Activated B cell treated with CpG ODN at 0.5 μM for 24 hours (primary cell): Measurements from ENCODE around the gene MICOS13. TPM values are rescaled to one million over a fixed set of nuclear protein-coding genes. Genes with fewer than 3 reads are reported as not detected.

Experiments used
- ATAC-seq: fragments of 200-7000 bp; cut with Tn5 transposase; one replicate; pipeline ENCODE4 v1.10.0; 2021; ENCODE audit warnings: low read depth, mild to moderate bottlenecking, moderate library complexity
- CTCF ChIA-PET: fragments of 350-600 bp; sonication (Branson Sonifier 250); formaldehyde crosslinking; loops from one replicate; lab custom pipeline; 2021; ENCODE audit warnings: antibody characterized with exemption; lab: Charles Lee
- POLR2A ChIA-PET: fragments of 350-600 bp; sonication (Branson Sonifier 250); formaldehyde crosslinking; loops from one replicate; lab custom pipeline; 2021; ENCODE audit warnings: antibody characterized with exemption; lab: Charles Lee
- DNase-seq: peaks from one replicate; pipeline ENCODE4 v3.0.0; 2022
- H3K27ac Mint-ChIP-seq: one replicate; pipeline ENCODE4 v1.8.0; 2020; ENCODE audit warnings: mixed read lengths
- H3K27me3 Mint-ChIP-seq: one replicate; pipeline ENCODE4 v1.8.0; 2021; ENCODE audit warnings: mixed read lengths
- H3K36me3 Mint-ChIP-seq: one replicate; pipeline ENCODE4 v1.8.0; 2021; ENCODE audit warnings: low read depth, mixed read lengths
- H3K4me1 Mint-ChIP-seq: one replicate; pipeline ENCODE4 v1.8.0; 2021; ENCODE audit warnings: mixed read lengths
- H3K4me3 Mint-ChIP-seq: one replicate; pipeline ENCODE4 v1.8.0; 2020; ENCODE audit warnings: mild to moderate bottlenecking, mixed read lengths
- H3K9me3 Mint-ChIP-seq: one replicate; pipeline ENCODE4 v1.8.0; 2020; ENCODE audit warnings: mixed read lengths
- CTCF ChIP-seq: fragments of 200-600 bp; IDR thresholded peaks from one replicate; pipeline ENCODE4 v1.8.0; 2022; ENCODE audit warnings: antibody characterized with exemption, mild to moderate bottlenecking
- intact Hi-C: fragments of 100-400 bp; cut with micrococcal nuclease; formaldehyde crosslinking; loops from one replicate; pipeline ENCODE4 v1.15.1; 2024
- total RNA-seq: library from RNA; stranded (reverse); gene quantifications from 2 replicates; pipeline ENCODE4 v1.2.3, GENCODE V29; 2022

Gene MICOS13
- total RNA-seq, 1 donor from 2014 or later = 60.8 TPM

GRCh38 chr19:5643060-5643459 lies 37.3 kb downstream of the MICOS13 start:
- POLR2A ChIA-PET = interaction anchor here (0.7 kb wide), 1 partner anchor 8 kb away, joined by 4 read pairs; no protein-coding TSS in a partner anchor
- Mint-ChIP-seq H3K4me3 (no peak overlapping the region), H3K27me3 (no peaks in the 10 kb centered on the region), H3K27ac (no peak overlapping the region), H3K9me3 (no peaks in the 10 kb centered on the region), H3K4me1 (peaks cover 2% of the 10 kb centered on the region), H3K36me3 (peaks cover 82% of the 10 kb centered on the region)
- TF ChIP-seq CTCF = no peak
- CTCF ChIA-PET = no interaction called here
- ATAC-seq (no peak), DNase-seq (no peak)
- intact Hi-C loops = no loop called here

- intact Hi-C loops = no loop called here
- TF ChIP-seq CTCF = no peak
- DNase-seq = no peak
- ChIA-PET CTCF (no interaction called here), POLR2A (no interaction called here)
- ATAC-seq = no peak
- Mint-ChIP-seq H3K4me3 (no peak overlapping the region), H3K36me3 (peaks cover 80% of the 10 kb centered on the region), H3K27ac (no peak overlapping the region), H3K27me3 (no peaks in the 10 kb centered on the region), H3K9me3 (no peaks in the 10 kb centered on the region), H3K4me1 (peaks cover 6% of the 10 kb centered on the region)
Measured at GRCh38 chr19:5642204-5642603, 38.1 kb downstream of the MICOS13 start.

GRCh38 chr19:5641171-5641570 lies 39.1 kb downstream of the MICOS13 start:
- no peak overlapping the region for H3K27ac Mint-ChIP-seq
- ChIA-PET CTCF (no interaction called here), POLR2A (no interaction called here)
- H3K4me1 Mint-ChIP-seq = peaks cover 6% of the 10 kb centered on the region
- no peaks in the 10 kb centered on the region for H3K27me3 Mint-ChIP-seq
- DNase-seq (no peak), ATAC-seq (no peak)
- H3K4me3 Mint-ChIP-seq = no peak overlapping the region
- intact Hi-C loops = no loop called here
- H3K9me3 Mint-ChIP-seq = no peaks in the 10 kb centered on the region
- no peak for TF ChIP-seq CTCF
- H3K36me3 Mint-ChIP-seq = peaks cover 69% of the 10 kb centered on the region

- ChIA-PET CTCF (interaction anchor here (1.3 kb wide), 1 partner anchor 49 kb away, joined by 4 read pairs; no protein-coding TSS in a partner anchor), POLR2A (interaction anchor here (0.7 to 0.8 kb wide), 3 partner anchors 15 to 808 kb away, joined by 3 to 6 read pairs (median 3); partner anchors contain the start of genes SAFB and SAFB2)
- ATAC-seq = no peak
- no peak for DNase-seq
- Mint-ChIP-seq H3K9me3 (no peaks in the 10 kb centered on the region), H3K4me1 (peaks cover 20% of the 10 kb centered on the region), H3K27me3 (no peaks in the 10 kb centered on the region), H3K27ac (no peak overlapping the region), H3K36me3 (peaks cover 51% of the 10 kb centered on the region), H3K4me3 (no peak overlapping the region)
- TF ChIP-seq CTCF = no peak
- intact Hi-C loops = no loop called here
Measured at GRCh38 chr19:5637971-5638370, 42.3 kb downstream of the MICOS13 start.

- no peaks in the 10 kb centered on the region for H3K27me3 Mint-ChIP-seq
- intact Hi-C loops = no loop called here
- H3K4me3 Mint-ChIP-seq = no peak overlapping the region
- POLR2A ChIA-PET = interaction anchor here (0.6 to 0.7 kb wide), 2 partner anchors 8 to 13 kb away, joined by 3 to 4 read pairs; partner anchors contain the start of genes SAFB and SAFB2
- peaks cover 50% of the 10 kb centered on the region for H3K36me3 Mint-ChIP-seq
- CTCF ChIA-PET = no interaction called here
- no peak for DNase-seq
- H3K4me1 Mint-ChIP-seq = peaks cover 39% of the 10 kb centered on the region
- H3K9me3 Mint-ChIP-seq = no peaks in the 10 kb centered on the region
- no peak overlapping the region for H3K27ac Mint-ChIP-seq
- TF ChIP-seq CTCF = no peak
- ATAC-seq = no peak
Measured at GRCh38 chr19:5635427-5635826, 44.9 kb downstream of the MICOS13 start.
